Measurements from ENCODE around the gene ATG2A.

The ATG2A gene

DNA sequence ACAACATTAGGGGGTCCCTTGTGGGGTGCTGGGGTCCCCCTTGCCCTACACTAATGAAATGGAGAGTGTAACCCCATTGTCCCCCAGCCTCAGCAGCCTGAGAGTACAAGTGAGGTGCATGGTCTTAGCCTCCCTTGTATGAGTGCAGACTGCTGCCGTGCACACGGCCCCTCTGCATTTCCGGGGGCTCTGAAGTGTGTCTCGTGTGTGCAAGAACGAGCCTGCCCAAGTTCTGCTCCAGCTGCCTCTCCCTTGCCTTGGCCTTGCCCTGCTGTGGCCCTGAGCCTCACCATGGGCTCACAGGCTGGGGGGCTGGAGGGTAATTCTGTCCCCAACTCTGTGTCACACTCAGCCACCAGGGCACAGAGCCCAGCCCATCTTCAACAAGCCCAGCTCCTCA is 33.4 kb downstream of the ATG2A start:
- no peak overlapping the region for H3K4me2 ChIP-seq
- H3K9ac ChIP-seq: no peak overlapping the region

DNA sequence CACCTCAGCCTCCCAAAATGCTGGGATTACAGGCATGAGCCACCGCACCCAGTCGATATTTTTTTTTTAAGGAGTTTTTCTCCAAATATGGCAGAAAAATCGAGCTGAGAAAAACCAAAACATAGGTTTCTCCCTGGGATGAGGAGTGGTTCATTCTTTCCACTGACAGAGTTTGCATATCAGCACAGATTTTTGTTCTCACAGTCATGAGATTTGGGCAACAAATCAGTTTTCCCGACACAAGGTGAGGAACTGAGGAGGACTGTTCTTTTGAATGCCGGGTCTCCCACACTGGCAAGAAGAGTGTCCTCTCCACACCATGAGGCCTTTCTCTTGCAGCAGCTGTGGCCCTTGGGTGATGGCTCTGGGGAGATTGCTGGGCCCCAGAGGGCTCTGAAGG is 34.8 kb downstream of the ATG2A start:
- TF ChIP-seq, protein P1, sequence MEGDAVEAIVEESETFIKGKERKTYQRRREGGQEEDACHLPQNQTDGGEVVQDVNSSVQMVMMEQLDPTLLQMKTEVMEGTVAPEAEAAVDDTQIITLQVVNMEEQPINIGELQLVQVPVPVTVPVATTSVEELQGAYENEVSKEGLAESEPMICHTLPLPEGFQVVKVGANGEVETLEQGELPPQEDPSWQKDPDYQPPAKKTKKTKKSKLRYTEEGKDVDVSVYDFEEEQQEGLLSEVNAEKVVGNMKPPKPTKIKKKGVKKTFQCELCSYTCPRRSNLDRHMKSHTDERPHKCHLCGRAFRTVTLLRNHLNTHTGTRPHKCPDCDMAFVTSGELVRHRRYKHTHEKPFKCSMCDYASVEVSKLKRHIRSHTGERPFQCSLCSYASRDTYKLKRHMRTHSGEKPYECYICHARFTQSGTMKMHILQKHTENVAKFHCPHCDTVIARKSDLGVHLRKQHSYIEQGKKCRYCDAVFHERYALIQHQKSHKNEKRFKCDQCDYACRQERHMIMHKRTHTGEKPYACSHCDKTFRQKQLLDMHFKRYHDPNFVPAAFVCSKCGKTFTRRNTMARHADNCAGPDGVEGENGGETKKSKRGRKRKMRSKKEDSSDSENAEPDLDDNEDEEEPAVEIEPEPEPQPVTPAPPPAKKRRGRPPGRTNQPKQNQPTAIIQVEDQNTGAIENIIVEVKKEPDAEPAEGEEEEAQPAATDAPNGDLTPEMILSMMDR (conservative IDR thresholded peaks at IDR 0.05; ENCODE audit: low read depth, low read length): no peak
- H3K4me2 ChIP-seq: no peak overlapping the region
- H3K27ac ChIP-seq: no peak overlapping the region

More for the DNA sequence above, 33.4 kb downstream of the ATG2A start:
- Histone ChIP-seq H3K79me2 (ENCODE audit: insufficient read depth, low read depth) (no peaks in the 10 kb centered on the region), H3K36me3 (ENCODE audit: insufficient read depth) (no peaks in the 10 kb centered on the region), H3K27me3 (ENCODE audit: insufficient read depth, low read depth) (no peaks in the 10 kb centered on the region), H3K27ac (no peak overlapping the region), H4K20me1 (ENCODE audit: insufficient read depth) (no peaks in the 10 kb centered on the region), H3K4me3 (IDR thresholded peaks at IDR 0.05; ENCODE audit: insufficient read depth, low read depth, low read length) (no peak overlapping the region), H3K4me1 (ENCODE audit: low read depth, poor library complexity, severe bottlenecking) (peaks cover 33% of the 10 kb centered on the region), H2AFZ (ENCODE audit: low read depth) (no peak overlapping the region)
- TF ChIP-seq, protein P1 (conservative IDR thresholded peaks at IDR 0.05; ENCODE audit: low read depth, low read length): no peak

DNA sequence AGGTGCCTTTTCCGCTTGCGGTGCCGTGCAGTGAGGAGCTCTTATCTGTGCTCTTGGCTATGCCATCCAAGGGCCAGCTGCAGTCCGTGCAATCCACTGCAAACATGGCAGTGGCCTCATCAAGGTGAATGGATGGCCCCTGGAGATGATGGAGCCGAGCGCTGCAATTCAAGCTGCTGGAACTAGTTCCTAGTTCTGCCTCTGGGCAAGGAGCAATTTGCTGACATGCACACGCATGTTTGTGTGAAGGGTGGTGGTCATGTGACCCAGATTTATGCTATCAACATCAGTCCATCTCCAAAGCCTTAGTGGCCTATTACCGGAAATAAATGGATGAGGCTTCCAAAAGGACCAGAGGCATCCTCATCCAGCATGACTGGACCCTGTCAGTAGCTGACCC is 35.5 kb downstream of the ATG2A start:
- no peaks in the 10 kb centered on the region for H3K27me3 ChIP-seq (ENCODE audit: insufficient read depth, low read depth)
- TF ChIP-seq, protein P1 (conservative IDR thresholded peaks at IDR 0.05; ENCODE audit: low read depth, low read length): no peak
- no peaks in the 10 kb centered on the region for H3K36me3 ChIP-seq (ENCODE audit: insufficient read depth)
- H3K4me1 ChIP-seq (ENCODE audit: low read depth, poor library complexity, severe bottlenecking): peaks cover 35% of the 10 kb centered on the region
- no peak overlapping the region for H3K4me2 ChIP-seq
- H2AFZ ChIP-seq (ENCODE audit: low read depth): no peak overlapping the region
- H3K4me3 ChIP-seq (IDR thresholded peaks at IDR 0.05; ENCODE audit: insufficient read depth, low read depth, low read length): no peak overlapping the region
- H3K9ac ChIP-seq: no peak overlapping the region
- no peaks in the 10 kb centered on the region for H4K20me1 ChIP-seq (ENCODE audit: insufficient read depth)
- H3K27ac ChIP-seq: no peak overlapping the region
- H3K79me2 ChIP-seq (ENCODE audit: insufficient read depth, low read depth): peaks cover 15% of the 10 kb centered on the region

More for the DNA sequence above, 34.8 kb downstream of the ATG2A start:
- Histone ChIP-seq H3K9ac (no peak overlapping the region), H4K20me1 (ENCODE audit: insufficient read depth) (no peaks in the 10 kb centered on the region), H3K79me2 (ENCODE audit: insufficient read depth, low read depth) (peaks cover 8% of the 10 kb centered on the region; the same call in 1 of the 2 replicates), H2AFZ (ENCODE audit: low read depth) (no peak overlapping the region), H3K4me3 (IDR thresholded peaks at IDR 0.05; ENCODE audit: insufficient read depth, low read depth, low read length) (no peak overlapping the region), H3K27me3 (ENCODE audit: insufficient read depth, low read depth) (no peaks in the 10 kb centered on the region), H3K36me3 (ENCODE audit: insufficient read depth) (no peaks in the 10 kb centered on the region), H3K4me1 (ENCODE audit: low read depth, poor library complexity, severe bottlenecking) (peaks cover 28% of the 10 kb centered on the region)

DNA sequence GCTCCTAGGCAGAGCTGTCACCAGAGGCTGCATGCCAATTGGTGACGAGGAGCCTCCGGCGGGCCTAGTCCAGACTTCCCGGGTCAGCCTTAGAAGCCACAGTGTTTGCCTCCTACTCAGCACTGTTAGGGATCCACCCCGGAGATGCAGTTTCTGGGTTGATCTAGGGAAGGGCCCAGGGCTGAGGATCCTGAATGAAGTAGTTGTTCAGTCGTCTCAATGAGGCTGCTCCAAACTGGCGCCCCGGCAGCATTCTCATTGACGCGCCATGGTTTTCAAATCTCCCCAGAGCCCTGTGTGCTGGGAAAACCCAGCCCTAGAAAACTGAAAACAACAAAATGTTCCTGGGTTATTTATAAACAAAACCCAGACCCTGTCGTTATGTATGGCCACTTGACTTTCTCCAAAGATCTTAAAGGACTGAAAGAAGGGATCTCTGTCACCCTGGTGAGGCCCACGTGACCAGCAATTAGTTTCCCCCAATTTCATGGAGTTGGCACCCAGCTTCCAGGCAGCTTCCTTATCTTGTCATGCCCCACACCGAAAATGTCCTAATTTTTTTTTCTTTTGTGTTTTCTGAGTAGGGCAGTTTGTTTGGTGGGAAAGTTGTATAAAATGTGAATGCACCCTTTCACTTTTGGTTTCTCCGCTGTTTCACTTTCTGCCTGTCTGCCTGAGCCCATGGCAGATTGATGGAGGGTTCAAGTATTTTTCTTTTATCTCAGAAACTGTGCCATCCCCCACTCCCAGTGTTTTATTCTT is 36.6 kb downstream of the ATG2A start:
- H3K4me3 ChIP-seq (IDR thresholded peaks at IDR 0.05; ENCODE audit: insufficient read depth, low read depth, low read length): no peak overlapping the region
- no peak overlapping the region for H2AFZ ChIP-seq (ENCODE audit: low read depth)
- H3K27ac ChIP-seq: no peak overlapping the region
- TF ChIP-seq, protein P1 (conservative IDR thresholded peaks at IDR 0.05; ENCODE audit: low read depth, low read length): no peak
- no peak overlapping the region for H3K9ac ChIP-seq
- H4K20me1 ChIP-seq (ENCODE audit: insufficient read depth): no peaks in the 10 kb centered on the region
- H3K36me3 ChIP-seq (ENCODE audit: insufficient read depth): no peaks in the 10 kb centered on the region
- peaks cover 26% of the 10 kb centered on the region for H3K79me2 ChIP-seq (ENCODE audit: insufficient read depth, low read depth)
- peaks cover 46% of the 10 kb centered on the region for H3K4me1 ChIP-seq (ENCODE audit: low read depth, poor library complexity, severe bottlenecking)
- H3K27me3 ChIP-seq (ENCODE audit: insufficient read depth, low read depth): no peaks in the 10 kb centered on the region
- peak overlapping the region; percentile 71 for H3K4me2 ChIP-seq
